ENCODE results near the gene MRPL55. TPM values are rescaled to one million over a fixed set of nuclear protein-coding genes. Genes with fewer than 3 reads are reported as not detected.
"Not testable (repeated sequence)": the region's sequence is repeated elsewhere in the genome, so short reads cannot be mapped to it uniquely, and the experiment has no call there.

Gene MRPL55
- total RNA-seq, 2 donors from 2014 or later, result 120 to 136 TPM

DNA sequence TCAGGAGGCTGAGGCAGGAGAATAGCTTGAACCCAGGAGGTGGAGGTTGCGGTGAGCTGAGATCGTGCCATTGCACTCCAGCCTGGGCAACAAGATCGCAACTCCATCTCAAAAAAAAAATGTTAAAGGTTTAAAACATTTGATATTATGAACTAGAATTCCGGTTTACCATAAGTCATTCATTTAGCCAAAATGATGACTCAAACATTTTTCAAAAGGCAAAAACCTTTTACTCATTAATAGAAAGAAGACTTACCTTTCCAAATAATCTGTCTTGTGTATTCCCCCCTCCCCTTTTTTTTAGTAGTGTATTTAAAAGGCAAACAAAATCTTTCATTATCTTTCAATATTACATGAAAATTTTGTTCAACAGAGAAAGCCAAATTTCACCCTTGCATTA, 8.2 kb upstream of the MRPL55 start:
- Histone ChIP-seq H3K9me3 (no peaks in the 10 kb centered on the region), H3K36me3 (no peaks in the 10 kb centered on the region), H3K4me3 (no peak overlapping the region), H3K27ac (no peak overlapping the region), H3K4me1 (replicated peaks) (no peaks in the 10 kb centered on the region), H3K27me3 (replicated peaks; ENCODE audit: insufficient read depth) (no peaks in the 10 kb centered on the region)
- intact Hi-C loops (cut with DNase I), result no loop called here
- DNase-seq (ENCODE audit: low spot score), result no peak
- WGBS, result 96% methylated on average over 4 of the region's 4 CpGs
- TF ChIP-seq POLR2A (IDR thresholded peaks at IDR 0.05), result no peak
- no peak for TF ChIP-seq POLR2AphosphoS5 (IDR thresholded peaks at IDR 0.05)
- TF ChIP-seq CTCF (IDR thresholded peaks at IDR 0.05), result no peak

DNA sequence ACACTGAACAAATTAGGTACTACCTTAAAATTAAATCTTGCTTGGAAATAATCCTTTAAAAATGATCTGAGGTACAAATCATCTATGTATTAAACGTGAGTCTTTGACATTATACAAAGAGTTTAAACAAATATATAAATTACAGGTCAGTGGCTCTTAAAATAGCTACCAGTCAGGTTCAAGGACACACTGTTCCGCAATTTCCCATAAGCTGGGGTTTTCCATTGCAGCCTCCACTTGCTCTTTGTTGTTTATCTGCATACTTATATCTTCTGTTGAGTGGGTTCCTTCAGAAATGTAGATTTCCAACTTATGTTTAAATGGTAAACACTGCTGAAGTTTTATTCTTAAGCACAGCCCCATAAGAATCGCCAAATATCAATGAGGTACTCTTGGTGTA, 5.7 kb upstream of the MRPL55 start:
- TF ChIP-seq POLR2AphosphoS5 (IDR thresholded peaks at IDR 0.05) (peak; percentile 17), POLR2A (IDR thresholded peaks at IDR 0.05) (no peak)
- DNase-seq (ENCODE audit: low spot score), result no peak
- peak overlapping the region in 1 of 2 donors; percentile 2 for H3K27ac ChIP-seq
- no peaks in the 10 kb centered on the region for H3K9me3 ChIP-seq
- intact Hi-C loops (cut with DNase I), result no loop called here
- H3K36me3 ChIP-seq, result no peaks in the 10 kb centered on the region
- H3K4me3 ChIP-seq, result no peak overlapping the region
- H3K4me1 ChIP-seq (replicated peaks), result no peaks in the 10 kb centered on the region
- 53% methylated on average over 3 of the region's 3 CpGs for WGBS
- H3K27me3 ChIP-seq (replicated peaks; ENCODE audit: insufficient read depth), result no peaks in the 10 kb centered on the region

DNA sequence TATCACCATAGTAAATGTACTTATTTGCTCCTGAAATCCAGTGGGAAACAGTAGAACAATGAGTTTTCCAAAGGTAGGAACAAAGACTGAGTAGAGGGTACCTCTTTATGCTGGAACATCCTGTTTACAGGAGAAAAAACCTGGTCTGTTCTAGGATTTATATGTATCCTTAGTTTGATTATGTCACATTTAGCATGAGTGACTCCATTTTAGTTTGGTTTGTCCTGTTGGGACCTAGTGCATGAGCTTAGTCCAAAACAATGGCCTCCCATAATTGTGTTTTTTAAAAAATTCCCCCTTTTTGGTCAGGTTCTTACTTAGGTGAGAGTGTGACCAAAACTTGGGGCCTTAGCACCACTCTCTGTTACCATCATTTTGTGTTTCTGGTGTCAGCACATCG, 3.5 kb upstream of the MRPL55 start:
- intact Hi-C loops (cut with DNase I), result no loop called here
- WGBS, result 97% methylated on average over 1 of the region's 1 CpG
- Histone ChIP-seq H3K36me3 (no peaks in the 10 kb centered on the region), H3K4me3 (no peak overlapping the region), H3K9me3 (no peaks in the 10 kb centered on the region), H3K27me3 (replicated peaks; ENCODE audit: insufficient read depth) (no peaks in the 10 kb centered on the region), H3K27ac (no peak overlapping the region), H3K4me1 (replicated peaks) (peaks cover 3% of the 10 kb centered on the region)
- no peak for TF ChIP-seq CTCF (IDR thresholded peaks at IDR 0.05)
- no peak for TF ChIP-seq POLR2A (IDR thresholded peaks at IDR 0.05)
- TF ChIP-seq POLR2AphosphoS5 (IDR thresholded peaks at IDR 0.05), result no peak
- DNase-seq (ENCODE audit: low spot score), result no peak

DNA sequence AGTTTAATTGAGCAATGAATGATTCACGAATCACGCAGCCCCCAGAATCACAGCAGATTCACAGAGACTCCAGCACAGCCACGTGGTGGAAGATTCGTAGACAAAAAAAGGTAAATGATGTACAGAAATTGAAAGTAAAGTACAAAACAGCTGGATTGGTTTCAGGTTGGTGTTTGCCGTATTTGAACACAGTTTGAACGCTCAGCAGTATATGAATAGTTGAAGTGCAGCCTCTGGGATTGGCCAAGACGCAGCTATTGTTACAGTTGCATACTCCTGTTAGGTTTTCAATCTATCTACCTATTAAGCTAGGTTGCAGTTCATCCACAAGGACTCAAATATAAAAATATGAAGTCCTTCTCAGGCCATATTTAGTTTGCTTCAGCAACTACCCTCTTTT, 3.1 kb upstream of the MRPL55 start:
- no peak for DNase-seq (ENCODE audit: low spot score)
- no peaks in the 10 kb centered on the region for H3K36me3 ChIP-seq
- H3K9me3 ChIP-seq, result no peaks in the 10 kb centered on the region
- 87% methylated on average over 7 of the region's 7 CpGs for WGBS
- TF ChIP-seq CTCF (IDR thresholded peaks at IDR 0.05) (no peak), POLR2A (IDR thresholded peaks at IDR 0.05) (no peak), POLR2AphosphoS5 (IDR thresholded peaks at IDR 0.05) (no peak)
- H3K27ac ChIP-seq, result no peak overlapping the region
- no peaks in the 10 kb centered on the region for H3K27me3 ChIP-seq (replicated peaks; ENCODE audit: insufficient read depth)
- peaks cover 3% of the 10 kb centered on the region for H3K4me1 ChIP-seq (replicated peaks)
- H3K4me3 ChIP-seq, result no peak overlapping the region
- intact Hi-C loops (cut with DNase I), result no loop called here

DNA sequence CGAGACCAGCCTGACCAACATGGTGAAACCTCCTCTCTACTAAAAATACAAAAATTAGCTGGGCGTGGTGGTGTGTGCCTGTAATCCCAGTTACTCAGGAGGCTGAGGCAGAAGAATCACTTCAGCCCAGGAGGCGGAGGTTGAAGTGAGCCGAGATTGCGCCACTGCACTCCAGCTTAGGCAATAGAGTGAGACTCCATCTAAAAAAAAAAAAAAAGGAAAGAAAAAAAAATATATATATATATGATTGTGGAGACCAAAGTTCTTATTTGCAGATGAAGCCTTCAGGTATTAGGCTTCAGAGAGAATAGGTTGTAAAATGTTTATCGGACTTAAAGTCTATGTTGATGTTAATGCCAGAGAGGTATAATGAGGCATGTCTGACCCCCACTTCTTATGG, 2.2 kb upstream of the MRPL55 start:
- H3K4me3 ChIP-seq; H3K4me1 ChIP-seq (replicated peaks); H3K9me3 ChIP-seq; H3K27ac ChIP-seq; DNase-seq (ENCODE audit: low spot score); H3K27me3 ChIP-seq (replicated peaks; ENCODE audit: insufficient read depth); H3K36me3 ChIP-seq; intact Hi-C loops (cut with DNase I): not testable (repeated sequence)
- 91% methylated on average over 6 of the region's 6 CpGs for WGBS

GRCh38 chr1:228110556-228110955, 1.5 kb upstream of the MRPL55 start:
- TF ChIP-seq POLR2AphosphoS5 (IDR thresholded peaks at IDR 0.05), result no peak
- no peak for TF ChIP-seq POLR2A (IDR thresholded peaks at IDR 0.05)
- no peak for TF ChIP-seq CTCF (IDR thresholded peaks at IDR 0.05)
- WGBS, result 94% methylated on average over 7 of the region's 7 CpGs
- Histone ChIP-seq H3K9me3 (no peaks in the 10 kb centered on the region), H3K27ac (peak overlapping the region in 1 of 2 donors; percentile 93), H3K4me1 (replicated peaks) (peaks cover 3% of the 10 kb centered on the region), H3K36me3 (no peaks in the 10 kb centered on the region), H3K4me3 (no peak overlapping the region), H3K27me3 (replicated peaks; ENCODE audit: insufficient read depth) (no peaks in the 10 kb centered on the region)
- intact Hi-C loops (cut with DNase I), result no loop called here
- DNase-seq (ENCODE audit: low spot score), result no peak

Data from prostate gland (tissue), 2 donors.